Mononuclear cell (primary cell): ENCODE data around the gene SPRY4. TPM values are rescaled to one million over a fixed set of nuclear protein-coding genes. Genes with fewer than 3 reads are reported as not detected.
"Not testable (repeated sequence)": the region's sequence is repeated elsewhere in the genome, so short reads cannot be mapped to it uniquely, and the experiment has no call there.

ENCODE experiments used
- H3K27me3 ChIP-seq: 2 replicates; pipeline ENCODE4 v1.6.0; 2011; ENCODE audit warnings: low read length, control low read depth; ENCODE audit not compliant: insufficient read depth
- H3K4me1 ChIP-seq: 2 replicates; pipeline ENCODE4 v1.5.1; 2011; ENCODE audit warnings: mild to moderate bottlenecking, low read length, control low read depth; ENCODE audit not compliant: insufficient read depth
- H3K4me3 ChIP-seq: 2 replicates; pipeline ENCODE4 v1.5.1; 2011; ENCODE audit warnings: mild to moderate bottlenecking, low read length, moderate library complexity
- H3K9me3 ChIP-seq: 2 replicates; pipeline ENCODE4 v1.5.1; 2011; ENCODE audit warnings: low read depth, mild to moderate bottlenecking, control low read depth, low read length
- total RNA-seq: library from RNA; depleted of rRNA; stranded (reverse); fragments of >200 nt; gene quantifications from one replicate; pipeline ENCODE4 v1.2.3, GENCODE V29; 2012

SPRY4 gene, protein sequence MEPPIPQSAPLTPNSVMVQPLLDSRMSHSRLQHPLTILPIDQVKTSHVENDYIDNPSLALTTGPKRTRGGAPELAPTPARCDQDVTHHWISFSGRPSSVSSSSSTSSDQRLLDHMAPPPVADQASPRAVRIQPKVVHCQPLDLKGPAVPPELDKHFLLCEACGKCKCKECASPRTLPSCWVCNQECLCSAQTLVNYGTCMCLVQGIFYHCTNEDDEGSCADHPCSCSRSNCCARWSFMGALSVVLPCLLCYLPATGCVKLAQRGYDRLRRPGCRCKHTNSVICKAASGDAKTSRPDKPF
- total RNA-seq: not detected

- Histone ChIP-seq H3K4me3 (peak within 1 kb of the TSS; percentile 25), H3K27me3 (peaks cover 88% of the 10 kb centered on the region), H3K4me1 (peaks cover 29% of the 10 kb centered on the region), H3K9me3 (no peaks in the 10 kb centered on the region)
These were observed at the start of gene SPRY4 for GRCh38 chr5:142324871-142325724. Gene SPRY4 (minus strand): TSS chr5:142325021. CDS start chr5:142315108, 9,913 bp downstream.

DNA sequence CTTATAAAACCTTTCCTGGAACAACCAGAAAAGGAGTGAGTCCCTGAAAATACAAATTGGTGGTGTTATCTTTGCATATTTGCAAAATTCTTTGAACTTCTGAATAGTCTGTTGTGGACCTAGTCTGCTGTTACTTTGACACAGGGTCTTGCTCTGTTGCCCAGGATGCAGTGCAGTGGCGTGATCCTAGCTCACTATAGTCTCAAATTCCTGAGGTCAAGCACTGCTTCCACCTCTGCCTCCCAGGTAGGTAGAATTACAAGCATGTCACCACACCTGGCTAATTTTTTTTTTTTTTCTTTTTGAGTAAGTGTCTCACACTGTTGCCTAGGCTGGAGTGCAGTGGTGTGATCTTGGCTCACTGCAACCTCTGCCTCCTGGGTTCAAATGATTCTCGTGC lies 43.7 kb upstream of the SPRY4 start:
- no peaks in the 10 kb centered on the region for H3K9me3 ChIP-seq
- peaks cover 29% of the 10 kb centered on the region for H3K27me3 ChIP-seq
- no peaks in the 10 kb centered on the region for H3K4me1 ChIP-seq

DNA sequence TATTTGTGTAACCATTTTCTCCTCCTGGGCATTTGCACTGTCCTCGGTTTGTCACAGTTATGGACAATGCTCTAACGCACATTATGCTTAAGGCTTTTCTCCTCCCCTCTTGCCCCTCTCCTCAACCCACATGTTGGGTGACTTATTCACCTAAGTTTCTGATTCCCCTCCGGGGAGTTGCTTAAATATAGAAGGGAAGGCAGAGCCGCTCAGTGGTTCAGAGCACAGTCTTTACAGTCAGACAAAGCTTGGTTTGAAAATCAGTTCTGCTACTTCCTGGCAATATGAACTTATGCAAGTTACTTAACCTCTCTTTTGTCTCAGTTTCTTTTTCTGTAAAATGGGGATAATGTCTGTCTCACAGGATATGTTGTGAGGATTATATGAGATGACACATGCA lies 41.2 kb upstream of the SPRY4 start:
- H3K4me1 ChIP-seq: peaks cover 3% of the 10 kb centered on the region
- H3K27me3 ChIP-seq: peaks cover 41% of the 10 kb centered on the region
- H3K4me3 ChIP-seq: no peak overlapping the region
- H3K9me3 ChIP-seq: no peaks in the 10 kb centered on the region

More for the DNA sequence above, 43.7 kb upstream of the SPRY4 start:
- no peak overlapping the region for H3K4me3 ChIP-seq

DNA sequence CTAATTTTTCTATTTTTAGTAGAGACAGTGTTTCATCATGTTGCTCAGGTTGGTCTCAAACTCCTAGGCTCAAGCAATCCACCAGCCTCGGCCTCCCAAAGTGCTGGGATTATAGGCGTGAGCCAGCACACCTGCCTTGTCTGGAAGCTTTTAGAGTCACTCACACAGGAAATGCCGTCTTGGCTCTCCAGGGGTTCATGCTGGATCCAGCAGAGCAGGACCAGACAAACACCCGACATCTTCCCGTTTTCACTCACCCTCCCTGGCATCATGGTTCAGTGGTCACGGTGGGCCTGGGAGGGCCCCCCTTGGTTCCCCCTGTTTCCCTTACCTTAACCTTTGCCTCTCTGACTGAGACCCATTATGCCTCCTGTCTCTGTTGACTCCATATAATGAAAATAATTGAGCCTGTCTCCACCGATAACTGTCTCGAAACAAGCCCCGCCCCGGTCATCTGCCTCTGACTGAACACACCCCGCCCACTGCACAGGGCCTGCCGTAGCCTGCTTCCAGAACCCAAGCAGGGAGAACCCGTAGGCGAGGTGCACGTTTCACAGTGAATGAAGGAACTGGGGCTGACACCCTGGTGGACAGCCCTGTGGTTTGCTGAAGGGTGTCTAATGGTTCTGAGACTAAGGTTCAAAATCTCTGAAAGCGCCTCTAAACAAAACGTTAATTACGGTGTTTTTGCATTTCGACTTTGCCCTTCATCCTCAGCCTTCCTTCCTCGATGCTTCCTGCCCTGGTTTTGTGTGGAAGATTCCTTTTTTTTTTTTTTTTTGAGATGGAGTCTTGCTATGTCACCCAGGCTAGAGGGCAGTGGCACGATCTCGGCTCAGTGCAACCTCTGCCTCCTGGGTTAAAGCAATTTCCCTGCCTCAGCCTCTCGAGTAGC lies 39.7 kb upstream of the SPRY4 start:
- no peak overlapping the region for H3K4me3 ChIP-seq
- no peaks in the 10 kb centered on the region for H3K9me3 ChIP-seq
- peaks cover 56% of the 10 kb centered on the region for H3K27me3 ChIP-seq
- H3K4me1 ChIP-seq: peaks cover 3% of the 10 kb centered on the region

- Histone ChIP-seq H3K27me3 (peaks cover 64% of the 10 kb centered on the region), H3K9me3 (no peaks in the 10 kb centered on the region), H3K4me3 (no peak overlapping the region), H3K4me1 (peaks cover 10% of the 10 kb centered on the region)
These were observed 38.8 kb upstream of the SPRY4 start for GRCh38 chr5:142363619-142363963.

DNA sequence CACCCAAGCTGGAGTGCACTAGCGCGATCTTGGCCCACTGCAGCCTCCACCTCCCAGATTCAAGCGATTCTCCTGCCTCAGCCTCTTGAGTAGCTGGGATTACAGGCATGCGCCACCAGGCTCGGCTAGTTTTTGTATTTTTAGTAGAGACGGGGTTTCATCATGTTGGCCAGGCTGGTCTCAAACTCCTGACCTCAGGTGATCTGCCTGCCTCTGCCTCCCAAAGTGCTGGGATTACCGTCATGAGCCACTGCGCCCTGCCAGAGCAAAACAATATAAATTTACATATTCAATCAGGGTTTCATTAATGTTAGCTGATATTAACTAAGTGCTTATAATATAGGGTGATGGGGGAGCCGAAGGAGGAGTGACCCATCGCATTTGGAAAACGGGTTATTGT lies 37.4 kb upstream of the SPRY4 start:
- Histone ChIP-seq H3K4me1 (peaks cover 24% of the 10 kb centered on the region), H3K27me3 (peaks cover 65% of the 10 kb centered on the region)
- H3K4me3 ChIP-seq, H3K9me3 ChIP-seq: not testable (repeated sequence)

- H3K4me3 ChIP-seq: no peak overlapping the region
- H3K4me1 ChIP-seq: peaks cover 35% of the 10 kb centered on the region
- H3K27me3 ChIP-seq: peaks cover 66% of the 10 kb centered on the region
- no peaks in the 10 kb centered on the region for H3K9me3 ChIP-seq
These were observed 35.8 kb upstream of the SPRY4 start for GRCh38 chr5:142360607-142361120.

GRCh38 chr5:142360051-142360498 lies 35.3 kb upstream of the SPRY4 start:
- H3K27me3 ChIP-seq: peaks cover 61% of the 10 kb centered on the region
- H3K4me3 ChIP-seq: no peak overlapping the region
- peaks cover 35% of the 10 kb centered on the region for H3K4me1 ChIP-seq
- H3K9me3 ChIP-seq: no peaks in the 10 kb centered on the region

GRCh38 chr5:142358648-142359047 lies 33.8 kb upstream of the SPRY4 start:
- no peaks in the 10 kb centered on the region for H3K9me3 ChIP-seq
- H3K4me1 ChIP-seq: peaks cover 35% of the 10 kb centered on the region
- H3K27me3 ChIP-seq: peaks cover 68% of the 10 kb centered on the region
- no peak overlapping the region for H3K4me3 ChIP-seq

GRCh38 chr5:142358121-142358520 lies 33.3 kb upstream of the SPRY4 start:
- Histone ChIP-seq H3K27me3 (peaks cover 73% of the 10 kb centered on the region), H3K4me3 (no peak overlapping the region), H3K4me1 (peaks cover 35% of the 10 kb centered on the region), H3K9me3 (no peaks in the 10 kb centered on the region)

- peaks cover 74% of the 10 kb centered on the region for H3K27me3 ChIP-seq
- H3K4me1 ChIP-seq: peaks cover 32% of the 10 kb centered on the region
- H3K9me3 ChIP-seq: no peaks in the 10 kb centered on the region
- peak overlapping the region; percentile 50 for H3K4me3 ChIP-seq
These were observed 32.8 kb upstream of the SPRY4 start for GRCh38 chr5:142357469-142358090.

DNA sequence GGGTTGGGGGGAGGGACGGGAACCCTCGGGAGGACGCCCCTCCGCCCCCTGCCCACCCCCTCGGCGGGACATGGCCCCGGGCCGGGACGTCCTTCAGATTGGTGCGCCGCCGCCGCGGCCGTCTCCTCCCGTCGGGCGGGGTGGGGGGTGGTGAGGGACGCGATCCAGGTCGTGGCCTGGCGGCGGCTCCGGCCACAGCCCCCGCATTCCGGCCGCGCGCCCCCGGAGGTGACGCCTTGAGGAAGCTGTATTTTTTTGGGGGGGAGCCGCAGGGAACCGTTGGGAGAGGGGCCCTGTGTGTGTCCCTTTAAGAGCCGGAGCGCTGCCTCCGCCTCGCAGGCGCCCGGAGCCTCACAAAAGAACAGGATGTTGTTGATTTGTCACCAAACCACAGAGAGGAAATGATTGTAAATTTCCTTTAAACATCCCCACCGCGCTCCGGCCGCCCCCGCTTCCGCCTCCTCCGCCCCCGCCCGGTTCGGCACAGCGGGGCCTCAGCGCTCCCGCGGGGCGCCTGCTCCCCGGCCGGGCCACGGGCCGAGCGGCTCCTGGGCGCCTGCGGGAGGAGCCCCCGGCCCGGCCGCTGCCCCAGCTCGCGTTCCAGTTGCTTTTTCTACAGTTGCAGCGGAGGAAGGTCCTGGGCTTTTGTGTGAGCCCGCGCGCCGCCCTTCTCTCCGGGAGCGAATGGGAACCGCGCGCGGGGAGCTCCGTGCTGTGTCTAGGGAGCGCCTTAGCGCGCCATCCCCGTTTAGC lies 32.1 kb upstream of the SPRY4 start:
- peaks cover 32% of the 10 kb centered on the region for H3K4me1 ChIP-seq
- H3K4me3 ChIP-seq: peak overlapping the region; percentile 50
- peaks cover 69% of the 10 kb centered on the region for H3K27me3 ChIP-seq
- no peaks in the 10 kb centered on the region for H3K9me3 ChIP-seq

DNA sequence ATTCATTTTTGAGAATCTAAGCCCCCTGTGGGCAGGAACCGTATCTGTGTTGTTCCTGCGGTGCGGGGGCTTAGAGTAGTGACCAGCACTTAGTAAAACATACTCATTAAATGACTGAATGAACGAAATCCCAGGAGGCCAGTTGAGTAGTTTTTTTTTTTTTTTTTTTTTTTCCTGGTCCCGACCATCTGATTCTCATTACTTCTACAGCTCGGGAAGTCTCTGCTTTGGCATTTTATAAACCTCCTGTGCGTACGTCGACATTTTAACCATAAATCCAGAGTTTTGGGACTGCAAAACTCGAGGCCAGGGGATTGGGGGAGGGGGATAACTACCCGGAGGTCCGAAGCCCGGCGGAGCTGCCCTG lies 31.5 kb upstream of the SPRY4 start:
- Histone ChIP-seq H3K9me3 (no peaks in the 10 kb centered on the region), H3K4me1 (peaks cover 32% of the 10 kb centered on the region), H3K4me3 (peak overlapping the region; percentile 50), H3K27me3 (peaks cover 68% of the 10 kb centered on the region)

GRCh38 chr5:142353071-142353472 lies 28.3 kb upstream of the SPRY4 start:
- H3K4me1 ChIP-seq: peaks cover 21% of the 10 kb centered on the region
- no peak overlapping the region for H3K4me3 ChIP-seq
- H3K9me3 ChIP-seq: no peaks in the 10 kb centered on the region
- H3K27me3 ChIP-seq: peaks cover 38% of the 10 kb centered on the region
